ENCODE data around the gene SLC6A13. TPM values are rescaled to one million over a fixed set of nuclear protein-coding genes. Genes with fewer than 3 reads are reported as not detected.
A peak's percentile ranks its signal among the peaks of the same experiment; 100 is the strongest.

The SLC6A13 gene
- total and polyA plus RNA-seq, 4 donors, result 0.23 to 12.0 (median 7.5) TPM

DNA sequence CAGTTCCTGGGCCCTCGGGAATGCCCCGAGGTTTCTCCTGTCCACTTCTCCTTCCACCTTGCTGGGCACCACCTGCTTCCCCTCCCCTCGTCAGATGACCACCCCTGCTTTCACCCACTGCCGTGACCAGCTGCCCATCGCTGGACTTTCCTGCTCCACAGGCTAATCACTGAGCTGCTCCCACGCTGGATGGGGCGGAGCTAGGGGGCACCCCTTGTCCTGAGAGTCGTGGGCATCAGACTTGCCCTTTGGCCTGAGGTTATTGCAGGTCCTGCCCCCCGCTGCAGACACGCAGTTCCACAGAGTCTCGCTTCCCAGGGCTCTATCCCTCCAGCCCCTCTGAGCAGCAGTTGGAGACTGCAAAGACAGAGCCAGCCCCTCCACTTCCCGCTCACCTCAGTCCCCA is 49.1 kb downstream of the SLC6A13 start (continued):
- TF ChIP-seq, protein P1, sequence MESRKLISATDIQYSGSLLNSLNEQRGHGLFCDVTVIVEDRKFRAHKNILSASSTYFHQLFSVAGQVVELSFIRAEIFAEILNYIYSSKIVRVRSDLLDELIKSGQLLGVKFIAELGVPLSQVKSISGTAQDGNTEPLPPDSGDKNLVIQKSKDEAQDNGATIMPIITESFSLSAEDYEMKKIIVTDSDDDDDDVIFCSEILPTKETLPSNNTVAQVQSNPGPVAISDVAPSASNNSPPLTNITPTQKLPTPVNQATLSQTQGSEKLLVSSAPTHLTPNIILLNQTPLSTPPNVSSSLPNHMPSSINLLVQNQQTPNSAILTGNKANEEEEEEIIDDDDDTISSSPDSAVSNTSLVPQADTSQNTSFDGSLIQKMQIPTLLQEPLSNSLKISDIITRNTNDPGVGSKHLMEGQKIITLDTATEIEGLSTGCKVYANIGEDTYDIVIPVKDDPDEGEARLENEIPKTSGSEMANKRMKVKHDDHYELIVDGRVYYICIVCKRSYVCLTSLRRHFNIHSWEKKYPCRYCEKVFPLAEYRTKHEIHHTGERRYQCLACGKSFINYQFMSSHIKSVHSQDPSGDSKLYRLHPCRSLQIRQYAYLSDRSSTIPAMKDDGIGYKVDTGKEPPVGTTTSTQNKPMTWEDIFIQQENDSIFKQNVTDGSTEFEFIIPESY (IDR thresholded peaks at IDR 0.05), result no peak
- TF ChIP-seq YY1 (IDR thresholded peaks at IDR 0.05), result no peak

- Histone ChIP-seq H3K9ac (ENCODE audit: low read depth in 1 of 2, low read length in 2 of 2) (peak overlapping the region; percentile 40 to 68), H3K4me3 (ENCODE audit: low read depth in 1 of 3, low read length in 3 of 3) (peak overlapping the region; percentile 37 to 80 (median 60)), H3K27me3 (ENCODE audit: control insufficient read depth in 4 of 4, insufficient read depth in 4 of 4, low read length in 3 of 4) (no peaks in the 10 kb centered on the region), H3K4me1 (ENCODE audit: control insufficient read depth in 4 of 4, insufficient read depth in 4 of 4, low read length in 3 of 4) (peaks cover 14 to 70% (median 55%) of the 10 kb centered on the region in 4 donors), H3K36me3 (ENCODE audit: control insufficient read depth in 4 of 4, insufficient read depth in 3 of 4, low read depth in 1 of 4, low read length in 3 of 4) (peaks cover 0 to 1% (median 0%) of the 10 kb centered on the region in 4 donors), H3K9me3 (ENCODE audit: control insufficient read depth in 4 of 4, low read length in 3 of 4) (no peaks in the 10 kb centered on the region), H3K27ac (ENCODE audit: low read depth in 1 of 2, low read length in 2 of 2) (peak overlapping the region; percentile 85 to 87)
- TF ChIP-seq, protein P2, sequence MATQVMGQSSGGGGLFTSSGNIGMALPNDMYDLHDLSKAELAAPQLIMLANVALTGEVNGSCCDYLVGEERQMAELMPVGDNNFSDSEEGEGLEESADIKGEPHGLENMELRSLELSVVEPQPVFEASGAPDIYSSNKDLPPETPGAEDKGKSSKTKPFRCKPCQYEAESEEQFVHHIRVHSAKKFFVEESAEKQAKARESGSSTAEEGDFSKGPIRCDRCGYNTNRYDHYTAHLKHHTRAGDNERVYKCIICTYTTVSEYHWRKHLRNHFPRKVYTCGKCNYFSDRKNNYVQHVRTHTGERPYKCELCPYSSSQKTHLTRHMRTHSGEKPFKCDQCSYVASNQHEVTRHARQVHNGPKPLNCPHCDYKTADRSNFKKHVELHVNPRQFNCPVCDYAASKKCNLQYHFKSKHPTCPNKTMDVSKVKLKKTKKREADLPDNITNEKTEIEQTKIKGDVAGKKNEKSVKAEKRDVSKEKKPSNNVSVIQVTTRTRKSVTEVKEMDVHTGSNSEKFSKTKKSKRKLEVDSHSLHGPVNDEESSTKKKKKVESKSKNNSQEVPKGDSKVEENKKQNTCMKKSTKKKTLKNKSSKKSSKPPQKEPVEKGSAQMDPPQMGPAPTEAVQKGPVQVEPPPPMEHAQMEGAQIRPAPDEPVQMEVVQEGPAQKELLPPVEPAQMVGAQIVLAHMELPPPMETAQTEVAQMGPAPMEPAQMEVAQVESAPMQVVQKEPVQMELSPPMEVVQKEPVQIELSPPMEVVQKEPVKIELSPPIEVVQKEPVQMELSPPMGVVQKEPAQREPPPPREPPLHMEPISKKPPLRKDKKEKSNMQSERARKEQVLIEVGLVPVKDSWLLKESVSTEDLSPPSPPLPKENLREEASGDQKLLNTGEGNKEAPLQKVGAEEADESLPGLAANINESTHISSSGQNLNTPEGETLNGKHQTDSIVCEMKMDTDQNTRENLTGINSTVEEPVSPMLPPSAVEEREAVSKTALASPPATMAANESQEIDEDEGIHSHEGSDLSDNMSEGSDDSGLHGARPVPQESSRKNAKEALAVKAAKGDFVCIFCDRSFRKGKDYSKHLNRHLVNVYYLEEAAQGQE (IDR thresholded peaks at IDR 0.05), result no peak
- TF ChIP-seq RAD21 (IDR thresholded peaks at IDR 0.05), result no peak
- TF ChIP-seq YY1 (IDR thresholded peaks at IDR 0.05), result no peak
- TF ChIP-seq, protein P1 (IDR thresholded peaks at IDR 0.05), result no peak
- peak in 1 of 2 donors; percentile 28 for TF ChIP-seq JUND (IDR thresholded peaks at IDR 0.05)
- no peak for TF ChIP-seq ATF3 (IDR thresholded peaks at IDR 0.05)
- no peak for TF ChIP-seq TAF1 (conservative IDR thresholded peaks at IDR 0.05)
- TF ChIP-seq GABPA (IDR thresholded peaks at IDR 0.05 in 1 of 2, conservative IDR thresholded peaks at IDR 0.05 in 1 of 2), result no peak
- peak; percentile 87 for TF ChIP-seq HNF4A (conservative IDR thresholded peaks at IDR 0.05)
- TF ChIP-seq FOXA1 (IDR thresholded peaks at IDR 0.05), result no peak
- TF ChIP-seq CTCF (IDR thresholded peaks at IDR 0.05; ENCODE audit: low read depth, low read length, missing input control), result no peak
- peak; percentile 48 for TF ChIP-seq SP1 (IDR thresholded peaks at IDR 0.05)
- peak; percentile 45 for TF ChIP-seq NR2F2 (IDR thresholded peaks at IDR 0.05)
- TF ChIP-seq, protein P3, sequence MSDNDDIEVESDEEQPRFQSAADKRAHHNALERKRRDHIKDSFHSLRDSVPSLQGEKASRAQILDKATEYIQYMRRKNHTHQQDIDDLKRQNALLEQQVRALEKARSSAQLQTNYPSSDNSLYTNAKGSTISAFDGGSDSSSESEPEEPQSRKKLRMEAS (IDR thresholded peaks at IDR 0.05), result peak; percentile 18
- peak; percentile 43 for TF ChIP-seq HNF4G (IDR thresholded peaks at IDR 0.05)
- peak; percentile 69 to 79 for TF ChIP-seq RXRA (IDR thresholded peaks at IDR 0.05)
- no peak for TF ChIP-seq FOXA2 (IDR thresholded peaks at IDR 0.05)
- peak in 1 of 2 donors; percentile 8 for TF ChIP-seq EGR1 (IDR thresholded peaks at IDR 0.05; ENCODE audit: low read depth in 2 of 2)
- WGBS, result 16% methylated on average over 22 of the region's 22 CpGs
- peak; percentile 55 for DNase-seq (ENCODE audit: low spot score)
Measured at GRCh38 chr12:212715-213526, 49.7 kb downstream of the SLC6A13 start.

Measured in liver (tissue), 9 donors.